H9 (cell line): ENCODE data around the gene PKD1. TPM values are rescaled to one million over a fixed set of nuclear protein-coding genes. Genes with fewer than 3 reads are reported as not detected.

ENCODE experiments used
- DNase-seq: peaks from one replicate; pipeline ENCODE4 v3.0.0-alpha.2; 2017
- H2AFZ ChIP-seq: one replicate; pipeline ENCODE4 v1.6.1; 2013; ENCODE audit warnings: mild to moderate bottlenecking, low read length, control low read depth, moderate library complexity
- H2AK5ac ChIP-seq: 2 replicates; pipeline ENCODE4 v1.6.1; 2013; ENCODE audit warnings: low read length, control low read depth, mixed read lengths; ENCODE audit not compliant: insufficient read length
- H2BK120ac ChIP-seq: one replicate; pipeline ENCODE4 v1.6.1; 2013; ENCODE audit warnings: low read depth, mild to moderate bottlenecking, low read length, control low read depth, inconsistent platforms; ENCODE audit not compliant: poor library complexity, severe bottlenecking
- H2BK12ac ChIP-seq: 2 replicates; pipeline ENCODE4 v1.6.1; 2013; ENCODE audit warnings: low read length, control low read depth, mixed read lengths, low read depth; ENCODE audit not compliant: insufficient read length
- H2BK15ac ChIP-seq: 2 replicates; pipeline ENCODE4 v1.6.1; 2013; ENCODE audit warnings: low read depth, low read length, control low read depth
- H2BK20ac ChIP-seq: one replicate; pipeline ENCODE4 v1.6.1; 2013; ENCODE audit warnings: low read depth, mild to moderate bottlenecking, low read length, control low read depth, inconsistent platforms; ENCODE audit not compliant: poor library complexity, severe bottlenecking
- H2BK5ac ChIP-seq: 2 replicates; pipeline ENCODE4 v1.6.1; 2013; ENCODE audit warnings: low read length, control low read depth, mixed read lengths; ENCODE audit not compliant: insufficient read length
- H3K14ac ChIP-seq: 2 replicates; pipeline ENCODE4 v1.6.1; 2013; ENCODE audit warnings: low read length, control low read depth; ENCODE audit not compliant: insufficient read depth
- H3K18ac ChIP-seq: 2 replicates; pipeline ENCODE4 v1.6.1; 2013; ENCODE audit warnings: low read depth, mild to moderate bottlenecking, mixed read lengths, low read length, control low read depth; ENCODE audit not compliant: insufficient read length
- H3K23ac ChIP-seq: 2 replicates; pipeline ENCODE4 v1.6.1; 2013; ENCODE audit warnings: low read length, control low read depth, mixed read lengths, low read depth; ENCODE audit not compliant: insufficient read length
- H3K23me2 ChIP-seq: 2 replicates; pipeline ENCODE4 v1.6.1; 2013; ENCODE audit warnings: low read depth, mild to moderate bottlenecking, mixed read lengths, low read length, control low read depth; ENCODE audit not compliant: insufficient read length, poor library complexity, severe bottlenecking
- H3K27ac ChIP-seq: 2 replicates; pipeline ENCODE4 v1.5.1; 2013; ENCODE audit warnings: low read length, control low read depth, mixed read lengths, low read depth; ENCODE audit not compliant: insufficient read length
- H3K27me3 ChIP-seq: 2 replicates; pipeline ENCODE4 v1.6.1; 2013; ENCODE audit warnings: low read length, control low read depth, inconsistent platforms; ENCODE audit not compliant: insufficient read depth
- H3K4ac ChIP-seq: 2 replicates; pipeline ENCODE4 v1.6.1; 2013; ENCODE audit warnings: low read depth, mild to moderate bottlenecking, control low read depth, inconsistent platforms, low read length, moderate library complexity
- H3K4me1 ChIP-seq: 2 replicates; pipeline ENCODE4 v1.6.1; 2013; ENCODE audit warnings: low read length, control low read depth, inconsistent platforms; ENCODE audit not compliant: insufficient read depth
- H3K4me2 ChIP-seq: 2 replicates; pipeline ENCODE4 v1.6.1; 2013; ENCODE audit warnings: low read length, control low read depth, mixed read lengths; ENCODE audit not compliant: insufficient read length, insufficient read depth
- H3K56ac ChIP-seq: 2 replicates; pipeline ENCODE4 v1.6.1; 2013; ENCODE audit warnings: low read depth, mild to moderate bottlenecking, mixed read lengths, low read length, control low read depth; ENCODE audit not compliant: insufficient read length
- H3K79me1 ChIP-seq: 2 replicates; pipeline ENCODE4 v1.6.1; 2013; ENCODE audit warnings: low read depth, mild to moderate bottlenecking, moderate library complexity, low read length, control low read depth, inconsistent platforms; ENCODE audit not compliant: insufficient read depth, poor library complexity, severe bottlenecking
- H3K79me2 ChIP-seq: 2 replicates; pipeline ENCODE4 v1.6.1; 2013; ENCODE audit warnings: low read length, control low read depth, inconsistent platforms; ENCODE audit not compliant: insufficient read depth
- H3K9ac ChIP-seq: 2 replicates; pipeline ENCODE4 v1.6.1; 2013; ENCODE audit warnings: low read length, control low read depth, mixed read lengths; ENCODE audit not compliant: insufficient read length; ENCODE audit errors: extremely low read depth
- H3K9me3 ChIP-seq: one replicate; pipeline ENCODE4 v1.6.1; 2013; ENCODE audit warnings: low read depth, low read length, inconsistent platforms; ENCODE audit not compliant: control insufficient read depth
- H3T11ph ChIP-seq: one replicate; pipeline ENCODE4 v1.6.1; 2013; ENCODE audit warnings: mild to moderate bottlenecking, low read length, control low read depth, inconsistent platforms
- H4K20me1 ChIP-seq: one replicate; pipeline ENCODE4 v1.6.1; 2013; ENCODE audit not compliant: control insufficient read depth, insufficient read length, insufficient read depth
- H4K5ac ChIP-seq: 2 replicates; pipeline ENCODE4 v1.6.1; 2013; ENCODE audit warnings: low read depth, mild to moderate bottlenecking, mixed read lengths, low read length, control low read depth; ENCODE audit not compliant: insufficient read length
- H4K8ac ChIP-seq: replicated peaks from 2 replicates; pipeline ENCODE4 v1.6.1; 2013; ENCODE audit warnings: low read length, control low read depth, mixed read lengths, low read depth; ENCODE audit not compliant: insufficient read length
- H4K91ac ChIP-seq: 2 replicates; pipeline ENCODE4 v1.6.1; 2013; ENCODE audit warnings: low read depth, mild to moderate bottlenecking, moderate library complexity, mixed read lengths, low read length, control low read depth; ENCODE audit not compliant: insufficient read length
- H3K27ac Mint-ChIP-seq, 3 experiments: 2 replicates in 2 of 3; 3 replicates in 1 of 3; pipeline ENCODE4 v1.8.0; 2020 to 2021; ENCODE audit warnings: mixed read lengths in 3 of 3, mild to moderate bottlenecking in 1 of 3, moderate library complexity in 1 of 3
- H3K27me3 Mint-ChIP-seq: 2 replicates; pipeline ENCODE4 v1.8.0; 2021; ENCODE audit warnings: low read depth, mild to moderate bottlenecking, moderate library complexity, mixed read lengths
- H3K36me3 Mint-ChIP-seq, 3 experiments: 2 replicates in 2 of 3; 3 replicates in 1 of 3; pipeline ENCODE4 v1.8.0; 2020 to 2021; ENCODE audit warnings: low read depth in 3 of 3, mixed read lengths in 3 of 3; ENCODE audit not compliant: insufficient read depth in 1 of 3
- H3K4me1 Mint-ChIP-seq, 2 experiments: 2 replicates each; pipeline ENCODE4 v1.8.0; 2020; ENCODE audit warnings: mixed read lengths in 2 of 2
- H3K4me3 Mint-ChIP-seq, 2 experiments: 2 replicates in 1 of 2; 3 replicates in 1 of 2; pipeline ENCODE4 v1.8.0; 2020 to 2021; ENCODE audit warnings: mild to moderate bottlenecking in 2 of 2, mixed read lengths in 2 of 2, moderate library complexity in 1 of 2
- H3K9me3 Mint-ChIP-seq, 2 experiments: 2 replicates in 1 of 2; 3 replicates in 1 of 2; pipeline ENCODE4 v1.8.0; 2020; ENCODE audit warnings: mild to moderate bottlenecking in 2 of 2, mixed read lengths in 2 of 2, moderate library complexity in 1 of 2
- CTCF ChIP-seq: fragments of 200-600 bp; sonication (generic); conservative IDR thresholded peaks from 3 replicates; pipeline ENCODE4 v1.8.0; 2021; ENCODE audit warnings: antibody characterized with exemption, mild to moderate bottlenecking
- WGBS: extraction: QIAGEN DNeasy Blood & Tissue Kit; methylation state at CpG from one replicate; pipeline ENCODE4 v1.1.7; 2013; ENCODE audit warnings: missing lambda C conversion rate, low lambda C conversion rate, mixed read lengths; ENCODE audit not compliant: insufficient read length; ENCODE audit errors: extremely low coverage; 5-methylcytosine and 5-hydroxymethylcytosine counted together
- total RNA-seq: library from RNA; stranded (reverse); gene quantifications from 2 replicates; pipeline ENCODE4 v1.2.1, GENCODE V29; 2021

The PKD1 gene
- total RNA-seq, 1 experiment from 2014 or later: 88.0 TPM

DNA sequence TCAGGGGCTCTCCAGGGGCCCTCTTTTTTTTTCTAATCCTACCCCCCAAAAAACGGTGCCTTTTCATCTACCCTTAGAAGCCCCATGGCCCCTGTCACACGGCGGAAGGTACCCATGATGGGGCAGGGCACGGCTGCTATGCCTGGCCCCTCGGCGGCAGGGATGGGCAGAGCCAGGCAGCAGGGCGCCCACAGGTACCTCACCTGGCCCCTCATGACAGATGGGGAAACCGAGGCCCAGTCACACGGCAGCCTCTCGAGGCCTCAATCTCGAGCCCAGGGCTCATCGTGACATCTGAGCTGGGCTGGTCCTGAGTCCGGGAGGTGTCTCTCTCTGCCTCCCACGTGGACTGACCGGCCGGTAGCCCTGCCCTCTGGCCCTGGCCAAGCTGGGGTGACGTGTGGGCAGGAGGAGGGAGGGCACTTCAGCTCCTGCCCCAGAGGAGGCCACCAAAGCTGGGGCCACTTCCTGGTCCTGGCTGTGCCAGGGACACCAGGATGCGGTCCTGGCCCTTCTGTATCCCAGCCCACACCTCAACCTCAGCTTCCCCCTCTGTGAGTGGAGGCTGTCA, 31.5 kb upstream of the PKD1 start:
- no peak overlapping the region for H4K5ac ChIP-seq
- H2BK15ac ChIP-seq: no peak overlapping the region
- no peak overlapping the region for H2AFZ ChIP-seq
- peaks cover 5% of the 10 kb centered on the region; the same call in 1 of the 2 replicates for H3K79me2 ChIP-seq
- Mint-ChIP-seq H3K9me3 (no peaks in the 10 kb centered on the region), H3K4me3 (no peak overlapping the region), H3K27ac (no peak overlapping the region), H3K36me3 (peaks cover 6 to 36% (median 36%) of the 10 kb centered on the region in 3 experiments), H3K4me1 (no peaks in the 10 kb centered on the region), H3K27me3 (no peaks in the 10 kb centered on the region)
- H2AK5ac ChIP-seq: no peak overlapping the region
- H3K9ac ChIP-seq: no peak overlapping the region
- H3K4me2 ChIP-seq: no peak overlapping the region
- H3K14ac ChIP-seq: no peak overlapping the region
- no peak overlapping the region for H3K27ac ChIP-seq
- no peak overlapping the region for H3K18ac ChIP-seq
- no peaks in the 10 kb centered on the region for H3K27me3 ChIP-seq
- H3K56ac ChIP-seq: no peak overlapping the region
- DNase-seq: no peak
- H3T11ph ChIP-seq: no peak overlapping the region
- H3K23me2 ChIP-seq: no peaks in the 10 kb centered on the region
- H3K4ac ChIP-seq: no peak overlapping the region
- no peak overlapping the region for H4K91ac ChIP-seq
- H3K9me3 ChIP-seq: no peaks in the 10 kb centered on the region
- no peak overlapping the region for H2BK5ac ChIP-seq
- no peak overlapping the region for H3K23ac ChIP-seq
- TF ChIP-seq CTCF: no peak
- no peaks in the 10 kb centered on the region for H3K79me1 ChIP-seq
- no peak overlapping the region for H2BK120ac ChIP-seq
- H4K20me1 ChIP-seq: peaks cover 2% of the 10 kb centered on the region
- H2BK20ac ChIP-seq: no peak overlapping the region
- H4K8ac ChIP-seq: no peak overlapping the region
- no peaks in the 10 kb centered on the region for H3K4me1 ChIP-seq
- WGBS: no CpG with 5 or more reads among the region's 18 CpGs
- no peak overlapping the region for H2BK12ac ChIP-seq
